PC-3 (cell line): ENCODE data around the gene MEF2B.

Experiments
- EZH2 ChIP-seq: fragments of 300-600 bp; sonication (generic); IDR thresholded peaks from one replicate; pipeline ENCODE4 v1.6.1; 2017; ENCODE audit warnings: antibody characterized with exemption, mild to moderate bottlenecking, low read length; ENCODE audit not compliant: unreplicated experiment
- EZH2phosphoT487 ChIP-seq: fragments of 300-600 bp; sonication (generic); IDR thresholded peaks from 2 replicates; pipeline ENCODE4 v1.6.1; 2018; ENCODE audit warnings: mild to moderate bottlenecking, antibody characterized with exemption, low read length, borderline replicate concordance
- TF ChIP-seq, protein P1 (sequence below): fragments of 300-600 bp; sonication (generic); conservative IDR thresholded peaks from 2 replicates; pipeline ENCODE4 v1.5.1; 2017; ENCODE audit warnings: antibody characterized with exemption, low read depth, mild to moderate bottlenecking, low read length

DNA sequence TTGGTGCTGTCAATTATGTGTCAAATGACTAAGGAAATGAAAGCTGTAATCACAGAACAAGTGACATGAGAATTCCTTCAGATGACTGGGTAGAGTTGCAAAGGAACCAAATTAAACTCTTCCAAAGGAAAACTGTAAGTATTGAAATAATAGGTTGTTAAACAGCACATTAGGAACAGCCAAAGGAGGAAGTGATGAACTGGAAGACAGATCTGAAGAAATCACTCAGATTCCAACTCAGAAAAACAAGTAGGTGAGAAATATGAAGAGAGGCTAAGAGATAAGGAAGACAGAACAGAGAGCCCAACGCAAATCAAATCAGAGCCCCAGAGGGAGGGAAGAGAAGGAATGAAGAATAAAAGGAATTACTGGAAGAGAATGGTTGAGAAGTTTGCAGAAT is 47.2 kb downstream of the MEF2B start:
- TF ChIP-seq, protein P1, sequence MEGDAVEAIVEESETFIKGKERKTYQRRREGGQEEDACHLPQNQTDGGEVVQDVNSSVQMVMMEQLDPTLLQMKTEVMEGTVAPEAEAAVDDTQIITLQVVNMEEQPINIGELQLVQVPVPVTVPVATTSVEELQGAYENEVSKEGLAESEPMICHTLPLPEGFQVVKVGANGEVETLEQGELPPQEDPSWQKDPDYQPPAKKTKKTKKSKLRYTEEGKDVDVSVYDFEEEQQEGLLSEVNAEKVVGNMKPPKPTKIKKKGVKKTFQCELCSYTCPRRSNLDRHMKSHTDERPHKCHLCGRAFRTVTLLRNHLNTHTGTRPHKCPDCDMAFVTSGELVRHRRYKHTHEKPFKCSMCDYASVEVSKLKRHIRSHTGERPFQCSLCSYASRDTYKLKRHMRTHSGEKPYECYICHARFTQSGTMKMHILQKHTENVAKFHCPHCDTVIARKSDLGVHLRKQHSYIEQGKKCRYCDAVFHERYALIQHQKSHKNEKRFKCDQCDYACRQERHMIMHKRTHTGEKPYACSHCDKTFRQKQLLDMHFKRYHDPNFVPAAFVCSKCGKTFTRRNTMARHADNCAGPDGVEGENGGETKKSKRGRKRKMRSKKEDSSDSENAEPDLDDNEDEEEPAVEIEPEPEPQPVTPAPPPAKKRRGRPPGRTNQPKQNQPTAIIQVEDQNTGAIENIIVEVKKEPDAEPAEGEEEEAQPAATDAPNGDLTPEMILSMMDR = no peak
- TF ChIP-seq EZH2 (no peak), EZH2phosphoT487 (no peak)
